Measurements from ENCODE around the gene MSRB1. TPM values are rescaled to one million over a fixed set of nuclear protein-coding genes. Genes with fewer than 3 reads are reported as not detected.

MSRB1 gene
- total and polyA plus RNA-seq, 2 donors (not counting 3 experiments of a cell fraction or from before 2014, with no cell fraction given), result 25.0 to 42.1 TPM

- DNase-seq (ENCODE audit: low read depth, low spot score) (no peak), FAIRE-seq (no peak)
- Histone ChIP-seq H3K4me3 (replicated peaks in 1 of 3; ENCODE audit: insufficient read depth in 1 of 3, low read depth in 1 of 3, low read length in 3 of 3) (peak overlapping the region in 2 of 3 experiments; percentile 24 to 75), H3K9me3 (replicated peaks; ENCODE audit: control insufficient read depth, insufficient read depth, low read length) (no peaks in the 10 kb centered on the region), H4K20me1 (replicated peaks; ENCODE audit: control insufficient read depth, extremely low read depth, insufficient read depth, low read length) (no peaks in the 10 kb centered on the region), H3K27me3 (ENCODE audit: control insufficient read depth in 2 of 2, insufficient read depth in 2 of 2, low read length in 2 of 2) (peaks cover 35 to 41% of the 10 kb centered on the region in 2 experiments), H3K9ac (replicated peaks; ENCODE audit: extremely low read depth, insufficient read depth, low read length) (no peak overlapping the region), H3K27ac (ENCODE audit: insufficient read depth, low read depth, low read length) (no peak overlapping the region), H3K4me1 (ENCODE audit: control insufficient read depth, extremely low read depth, insufficient read depth, low read length) (peaks cover 15% of the 10 kb centered on the region), H3K9me1 (replicated peaks; ENCODE audit: control insufficient read depth, extremely low read depth, insufficient read depth, low read length) (no peaks in the 10 kb centered on the region), H3K4me2 (ENCODE audit: insufficient read depth, low read length) (peak overlapping the region; percentile 65), H3K79me2 (ENCODE audit: control insufficient read depth, insufficient read depth, low read length) (peaks cover 5% of the 10 kb centered on the region), H2AFZ (ENCODE audit: low read depth, low read length) (peak overlapping the region; percentile 90), H3K36me3 (ENCODE audit: control insufficient read depth in 2 of 2, extremely low read depth in 1 of 2, insufficient read depth in 2 of 2, low read length in 2 of 2) (peaks cover 0 to 10% of the 10 kb centered on the region in 2 experiments)
- no TSS peak for BruUV-seq (replicated peaks)
- intact Hi-C loops (cut with micrococcal nuclease) (no loop called here), dilution Hi-C loops (cut with MboI; ENCODE audit: extremely low pct_ligation_motif_present, low sequenced_read_pairs) (no loop called here)
- no peak for TF ChIP-seq GATA2 (IDR thresholded peaks at IDR 0.05; ENCODE audit: insufficient read depth, insufficient read length, low read depth, low read length)
- TF ChIP-seq FOS (IDR thresholded peaks at IDR 0.05; ENCODE audit: borderline replicate concordance, insufficient read depth, low read length), result no peak
- TF ChIP-seq EZH2 (IDR thresholded peaks at IDR 0.05; ENCODE audit: borderline replicate concordance, low read depth, low read length, severe bottlenecking), result no peak
- ChIA-PET CTCF (interaction anchor here (5.0 kb wide), 1 partner anchor 158 kb away, joined by 21 read pairs; no protein-coding TSS in a partner anchor), POLR2A (interaction anchor here (1.5 kb wide), 1 partner anchor 18 kb away, joined by 5 read pairs; the partner anchor contains the start of gene RPS2)
Observed at GRCh38 chr16:1982991-1983543, 40.1 kb upstream of the MSRB1 start.

- dilution Hi-C loops (cut with MboI; ENCODE audit: extremely low pct_ligation_motif_present, low sequenced_read_pairs) (no loop called here), intact Hi-C loops (cut with micrococcal nuclease) (no loop called here)
- H3K79me2 ChIP-seq (ENCODE audit: control insufficient read depth, insufficient read depth, low read length), result peaks cover 5% of the 10 kb centered on the region
- peaks cover 15% of the 10 kb centered on the region for H3K4me1 ChIP-seq (ENCODE audit: control insufficient read depth, extremely low read depth, insufficient read depth, low read length)
- no peaks in the 10 kb centered on the region for H3K9me1 ChIP-seq (replicated peaks; ENCODE audit: control insufficient read depth, extremely low read depth, insufficient read depth, low read length)
- TF ChIP-seq POLR2AphosphoS5 (IDR thresholded peaks at IDR 0.05; ENCODE audit: insufficient read depth, low read depth, low read length), result no peak
- no peak for TF ChIP-seq GATA2 (IDR thresholded peaks at IDR 0.05; ENCODE audit: insufficient read depth, insufficient read length, low read depth, low read length)
- TF ChIP-seq EZH2 (IDR thresholded peaks at IDR 0.05; ENCODE audit: borderline replicate concordance, low read depth, low read length, severe bottlenecking), result no peak
- TF ChIP-seq MAX (IDR thresholded peaks at IDR 0.05; ENCODE audit: insufficient read depth, insufficient read length), result no peak
- TF ChIP-seq CTCF (IDR thresholded peaks at IDR 0.05; ENCODE audit: extremely low read depth in 1 of 2, insufficient read depth in 1 of 2, low read depth in 1 of 2, low read length in 2 of 2), result no peak
- H4K20me1 ChIP-seq (replicated peaks; ENCODE audit: control insufficient read depth, extremely low read depth, insufficient read depth, low read length), result no peaks in the 10 kb centered on the region
- H3K4me3 ChIP-seq (replicated peaks in 1 of 3; ENCODE audit: insufficient read depth in 1 of 3, low read depth in 1 of 3, low read length in 3 of 3), result no peak overlapping the region
- no peak overlapping the region for H3K4me2 ChIP-seq (ENCODE audit: insufficient read depth, low read length)
- no peaks in the 10 kb centered on the region for H3K9me3 ChIP-seq (replicated peaks; ENCODE audit: control insufficient read depth, insufficient read depth, low read length)
- ChIA-PET POLR2A (interaction anchor here (1.5 kb wide), 1 partner anchor 17 kb away, joined by 5 read pairs; the partner anchor contains the start of gene RPS2), CTCF (interaction anchor here (5.0 kb wide), 1 partner anchor 159 kb away, joined by 21 read pairs; no protein-coding TSS in a partner anchor)
- FAIRE-seq (no peak), DNase-seq (ENCODE audit: low read depth, low spot score) (no peak)
- no peak overlapping the region for H3K27ac ChIP-seq (ENCODE audit: insufficient read depth, low read depth, low read length)
- H3K27me3 ChIP-seq (ENCODE audit: control insufficient read depth in 2 of 2, insufficient read depth in 2 of 2, low read length in 2 of 2), result peaks cover 35 to 41% of the 10 kb centered on the region in 2 experiments
- no peak overlapping the region for H3K9ac ChIP-seq (replicated peaks; ENCODE audit: extremely low read depth, insufficient read depth, low read length)
- H3K36me3 ChIP-seq (ENCODE audit: control insufficient read depth in 2 of 2, extremely low read depth in 1 of 2, insufficient read depth in 2 of 2, low read length in 2 of 2), result peaks cover 0 to 18% of the 10 kb centered on the region in 2 experiments
- no peak overlapping the region for H2AFZ ChIP-seq (ENCODE audit: low read depth, low read length)
- no TSS peak for BruUV-seq (replicated peaks)
Observed at GRCh38 chr16:1982013-1982433, 39.0 kb upstream of the MSRB1 start.

Data from endothelial cell of umbilical vein (primary cell).